NCI-H2196 (cell line): ENCODE data around the gene SLITRK2.

Experiments used
- DNase-seq: peaks from one replicate; lab custom pipeline; 2025; ENCODE audit not compliant: unreplicated experiment; lab: John Stamatoyannopoulos, UW

Gene SLITRK2, protein sequence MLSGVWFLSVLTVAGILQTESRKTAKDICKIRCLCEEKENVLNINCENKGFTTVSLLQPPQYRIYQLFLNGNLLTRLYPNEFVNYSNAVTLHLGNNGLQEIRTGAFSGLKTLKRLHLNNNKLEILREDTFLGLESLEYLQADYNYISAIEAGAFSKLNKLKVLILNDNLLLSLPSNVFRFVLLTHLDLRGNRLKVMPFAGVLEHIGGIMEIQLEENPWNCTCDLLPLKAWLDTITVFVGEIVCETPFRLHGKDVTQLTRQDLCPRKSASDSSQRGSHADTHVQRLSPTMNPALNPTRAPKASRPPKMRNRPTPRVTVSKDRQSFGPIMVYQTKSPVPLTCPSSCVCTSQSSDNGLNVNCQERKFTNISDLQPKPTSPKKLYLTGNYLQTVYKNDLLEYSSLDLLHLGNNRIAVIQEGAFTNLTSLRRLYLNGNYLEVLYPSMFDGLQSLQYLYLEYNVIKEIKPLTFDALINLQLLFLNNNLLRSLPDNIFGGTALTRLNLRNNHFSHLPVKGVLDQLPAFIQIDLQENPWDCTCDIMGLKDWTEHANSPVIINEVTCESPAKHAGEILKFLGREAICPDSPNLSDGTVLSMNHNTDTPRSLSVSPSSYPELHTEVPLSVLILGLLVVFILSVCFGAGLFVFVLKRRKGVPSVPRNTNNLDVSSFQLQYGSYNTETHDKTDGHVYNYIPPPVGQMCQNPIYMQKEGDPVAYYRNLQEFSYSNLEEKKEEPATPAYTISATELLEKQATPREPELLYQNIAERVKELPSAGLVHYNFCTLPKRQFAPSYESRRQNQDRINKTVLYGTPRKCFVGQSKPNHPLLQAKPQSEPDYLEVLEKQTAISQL

DNA sequence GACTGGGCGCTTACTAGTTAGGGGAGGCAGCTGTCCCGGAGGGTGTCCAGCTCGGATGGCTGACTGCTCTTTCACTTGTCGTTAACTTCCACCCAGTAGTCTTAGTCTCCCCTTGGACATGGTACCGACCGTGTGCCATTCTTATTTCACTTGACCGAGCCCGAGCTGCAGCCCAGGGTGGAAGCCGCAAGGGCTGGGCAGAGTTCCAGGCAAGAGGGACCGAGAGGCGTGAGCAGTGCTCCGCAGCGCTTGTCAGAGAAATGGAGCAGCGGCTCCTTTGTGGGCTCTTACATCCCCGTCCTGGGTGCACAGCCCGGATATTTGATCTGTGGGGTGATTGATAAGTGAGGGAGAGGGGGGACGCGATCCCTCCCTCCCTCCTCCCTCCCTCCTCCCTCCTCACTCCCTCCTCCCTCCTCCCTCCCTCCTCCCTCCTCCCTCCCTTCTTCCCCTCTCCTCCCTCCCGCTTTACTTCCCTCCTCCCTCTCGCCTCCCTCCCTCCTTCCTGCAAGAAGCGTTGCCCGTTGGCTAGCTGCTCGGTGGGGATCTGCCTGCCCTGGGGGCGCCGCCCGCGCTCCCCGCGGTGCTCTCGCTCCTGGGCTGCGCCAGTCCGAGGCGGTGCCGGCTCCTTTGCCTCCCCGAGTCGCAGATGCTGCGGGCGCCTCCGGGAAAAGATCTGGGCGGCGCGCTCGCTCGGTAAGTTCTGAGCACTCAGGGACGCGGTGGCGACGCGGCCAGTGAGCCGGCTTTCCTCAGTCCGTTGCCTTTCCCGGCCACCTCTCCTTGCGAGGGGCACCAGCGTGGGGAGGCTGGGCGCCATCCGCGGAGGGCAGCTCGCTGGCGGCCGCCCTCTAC is at the start of gene SLITRK2:
Gene SLITRK2, plus strand, starts transcription at position 499 of the 855 bp plus-strand sequence. CDS start 4,597 bp downstream, outside the sequence.
- no peak for DNase-seq

GRCh38 chrX:145773006-145773405 is 44.6 kb upstream of the SLITRK2 start:
- DNase-seq, result no peak

- no peak for DNase-seq
Measured at GRCh38 chrX:145792281-145792680, 25.3 kb upstream of the SLITRK2 start.

- no peak for DNase-seq
Measured at GRCh38 chrX:145803508-145803907, 14.1 kb upstream of the SLITRK2 start.

GRCh38 chrX:145813081-145813480 is 4.5 kb upstream of the SLITRK2 start:
- no peak for DNase-seq

- DNase-seq, result no peak
Measured at GRCh38 chrX:145816601-145817315, 871 bp upstream of the SLITRK2 start.

GRCh38 chrX:145818186-145819113 is 821 bp downstream of the SLITRK2 start:
- no peak for DNase-seq

GRCh38 chrX:145820825-145821224 is 3.2 kb downstream of the SLITRK2 start:
- DNase-seq, result no peak

- DNase-seq, result no peak
Measured at GRCh38 chrX:145821291-145821897, 3.8 kb downstream of the SLITRK2 start.

GRCh38 chrX:145821898-145822571 is 4.4 kb downstream of the SLITRK2 start:
- DNase-seq, result no peak

DNA sequence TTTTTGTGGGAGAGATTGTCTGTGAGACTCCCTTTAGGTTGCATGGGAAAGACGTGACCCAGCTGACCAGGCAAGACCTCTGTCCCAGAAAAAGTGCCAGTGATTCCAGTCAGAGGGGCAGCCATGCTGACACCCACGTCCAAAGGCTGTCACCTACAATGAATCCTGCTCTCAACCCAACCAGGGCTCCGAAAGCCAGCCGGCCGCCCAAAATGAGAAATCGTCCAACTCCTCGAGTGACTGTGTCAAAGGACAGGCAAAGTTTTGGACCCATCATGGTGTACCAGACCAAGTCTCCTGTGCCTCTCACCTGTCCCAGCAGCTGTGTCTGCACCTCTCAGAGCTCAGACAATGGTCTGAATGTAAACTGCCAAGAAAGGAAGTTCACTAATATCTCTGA is 5.5 kb downstream of the SLITRK2 start:
- no peak for DNase-seq

- DNase-seq, result no peak
Measured at GRCh38 chrX:145825896-145826295, 8.3 kb downstream of the SLITRK2 start.

- no peak for DNase-seq
Measured at GRCh38 chrX:145826466-145826865, 8.8 kb downstream of the SLITRK2 start.

GRCh38 chrX:145832796-145833195 is 15.2 kb downstream of the SLITRK2 start:
- DNase-seq, result no peak

GRCh38 chrX:145840531-145840930 is 22.9 kb downstream of the SLITRK2 start:
- DNase-seq, result no peak

- no peak for DNase-seq
Measured at GRCh38 chrX:145843146-145843904, 25.7 kb downstream of the SLITRK2 start.

GRCh38 chrX:145844886-145845285 is 27.3 kb downstream of the SLITRK2 start:
- DNase-seq, result no peak

DNA sequence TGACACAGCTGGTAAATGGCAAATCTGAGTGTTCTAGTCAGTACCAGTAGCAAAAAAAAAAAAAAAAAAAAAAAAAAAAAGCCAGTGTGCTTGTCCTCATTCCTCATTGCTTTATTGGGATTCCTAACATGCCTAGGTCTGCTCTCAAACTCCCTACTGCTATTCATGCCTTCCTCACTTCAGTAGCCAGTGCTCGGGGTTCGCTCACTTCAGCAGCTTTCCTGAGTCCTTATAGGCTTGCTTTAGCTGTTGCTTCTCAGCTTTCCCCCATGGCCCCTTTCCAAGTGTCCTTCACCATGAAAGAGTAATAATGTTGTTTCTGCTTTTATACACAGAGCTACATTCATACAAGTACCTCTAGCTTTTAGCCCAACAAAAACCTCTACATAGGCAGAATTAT is 30.8 kb downstream of the SLITRK2 start:
- DNase-seq, result no peak
